NCI-H748 (cell line): ENCODE data around the gene PEAK1.
"Not testable (repeated sequence)": the region's sequence is repeated elsewhere in the genome, so short reads cannot be mapped to it uniquely, and the experiment has no call there.

ENCODE experiments used
- DNase-seq: peaks from one replicate; lab custom pipeline; 2025; ENCODE audit not compliant: unreplicated experiment; lab: John Stamatoyannopoulos, UW

PEAK1 gene

GRCh38 chr15:77421370-77421700, 1.4 kb upstream of the PEAK1 start:
- DNase-seq = peak; percentile 30

GRCh38 chr15:77420610-77421369, 886 bp upstream of the PEAK1 start, which contains the start of gene HMG20A:
HMG20A (plus strand) TSS chr15:77420888; CDS start chr15:77458408, 37,520 bp downstream.
- peak; percentile 83 for DNase-seq

GRCh38 chr15:77418966-77419835, 703 bp downstream of the PEAK1 start:
- peak; percentile 47 for DNase-seq

GRCh38 chr15:77418391-77418965, 1.4 kb downstream of the PEAK1 start:
- no peak for DNase-seq

GRCh38 chr15:77417602-77418001, 2.3 kb downstream of the PEAK1 start:
- DNase-seq = no peak

DNA sequence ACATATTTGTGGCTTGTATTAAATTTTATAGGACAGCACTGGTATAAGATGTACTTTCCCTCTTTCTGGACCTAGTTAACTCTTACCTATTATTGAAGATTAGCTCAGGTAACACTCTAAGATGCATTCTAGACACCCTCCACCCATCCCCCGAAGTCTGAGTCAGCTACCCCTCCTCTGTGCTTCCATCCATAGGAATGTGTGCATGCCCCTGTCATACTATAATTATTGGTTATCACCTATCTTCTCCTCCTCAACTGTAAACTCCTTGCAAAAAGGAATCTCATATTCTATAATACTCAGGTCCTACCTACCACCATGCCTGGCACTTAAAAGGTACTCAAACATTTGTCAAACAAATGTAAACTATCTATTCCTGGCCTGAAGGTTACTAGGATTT, 3.0 kb downstream of the PEAK1 start:
- DNase-seq = no peak

- no peak for DNase-seq
Observed at GRCh38 chr15:77416148-77416455, 3.8 kb downstream of the PEAK1 start.

GRCh38 chr15:77415450-77416147, 4.3 kb downstream of the PEAK1 start:
- DNase-seq = no peak

GRCh38 chr15:77414789-77415442, 5.0 kb downstream of the PEAK1 start:
- DNase-seq = no peak

DNA sequence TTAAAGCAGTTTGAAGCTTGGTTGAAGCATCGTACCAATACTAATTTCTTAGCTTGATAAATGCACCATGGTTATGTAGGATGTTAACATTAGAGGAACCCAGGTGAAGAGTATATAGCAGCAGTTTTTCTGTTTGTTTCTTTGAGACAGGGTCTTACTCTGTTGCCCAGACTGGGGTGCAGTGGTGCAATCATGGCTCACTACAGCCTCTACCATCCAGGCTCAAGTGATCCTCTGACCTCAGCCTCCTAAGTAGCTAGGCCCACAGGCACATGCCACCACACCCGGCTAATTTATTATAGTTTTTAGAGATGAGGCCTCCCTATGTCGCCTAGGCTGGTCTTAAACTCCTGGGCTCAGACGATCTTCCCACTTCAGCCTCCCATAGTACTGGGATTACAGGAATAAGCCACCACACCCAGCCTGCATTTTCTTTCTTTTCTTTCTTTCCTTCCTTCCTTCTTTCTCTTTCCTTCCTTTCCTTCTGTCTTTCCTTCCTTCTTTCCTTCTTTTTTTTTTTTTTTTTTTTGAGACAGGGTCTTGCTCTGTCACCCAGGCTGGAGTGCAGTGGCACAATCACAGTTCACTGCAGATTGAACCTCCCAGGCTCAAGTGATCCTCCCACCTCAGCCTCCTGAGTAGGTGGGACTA, 6.1 kb downstream of the PEAK1 start:
- DNase-seq = no peak

DNA sequence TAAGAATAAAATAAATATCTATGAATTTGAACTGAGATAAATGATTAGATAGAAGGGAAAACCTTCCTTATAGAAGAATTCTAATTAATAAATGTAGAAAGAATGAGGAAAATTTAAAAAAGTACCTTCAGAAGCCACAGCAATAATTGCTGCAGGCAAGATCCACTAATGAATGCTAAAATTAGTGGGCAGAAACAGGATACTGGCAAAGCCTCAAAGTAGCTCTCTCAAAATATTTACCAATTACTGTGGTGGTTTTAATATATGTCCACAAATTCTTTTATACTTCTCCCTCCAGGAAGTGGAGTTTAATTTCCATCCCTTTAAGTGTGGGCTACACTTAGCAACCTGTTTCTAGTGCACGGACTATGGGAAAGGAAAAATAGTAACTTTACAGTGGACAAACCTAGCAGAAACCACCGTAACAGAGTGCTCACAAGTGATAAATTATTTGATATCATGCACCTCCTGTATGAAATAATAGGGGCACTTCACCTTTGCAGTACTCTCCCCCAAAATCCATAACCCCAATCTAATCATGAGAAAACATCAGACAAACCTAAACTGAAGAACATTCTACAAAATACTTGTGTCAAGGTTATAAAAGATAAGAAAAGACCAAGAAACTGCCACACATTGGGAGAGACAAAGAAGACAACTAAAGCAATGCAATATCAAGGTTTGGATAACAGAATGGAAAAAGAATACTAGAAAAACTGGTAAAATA, 6.8 kb downstream of the PEAK1 start:
- peak; percentile 21 for DNase-seq

GRCh38 chr15:77411619-77411976, 8.3 kb downstream of the PEAK1 start:
- no peak for DNase-seq

DNA sequence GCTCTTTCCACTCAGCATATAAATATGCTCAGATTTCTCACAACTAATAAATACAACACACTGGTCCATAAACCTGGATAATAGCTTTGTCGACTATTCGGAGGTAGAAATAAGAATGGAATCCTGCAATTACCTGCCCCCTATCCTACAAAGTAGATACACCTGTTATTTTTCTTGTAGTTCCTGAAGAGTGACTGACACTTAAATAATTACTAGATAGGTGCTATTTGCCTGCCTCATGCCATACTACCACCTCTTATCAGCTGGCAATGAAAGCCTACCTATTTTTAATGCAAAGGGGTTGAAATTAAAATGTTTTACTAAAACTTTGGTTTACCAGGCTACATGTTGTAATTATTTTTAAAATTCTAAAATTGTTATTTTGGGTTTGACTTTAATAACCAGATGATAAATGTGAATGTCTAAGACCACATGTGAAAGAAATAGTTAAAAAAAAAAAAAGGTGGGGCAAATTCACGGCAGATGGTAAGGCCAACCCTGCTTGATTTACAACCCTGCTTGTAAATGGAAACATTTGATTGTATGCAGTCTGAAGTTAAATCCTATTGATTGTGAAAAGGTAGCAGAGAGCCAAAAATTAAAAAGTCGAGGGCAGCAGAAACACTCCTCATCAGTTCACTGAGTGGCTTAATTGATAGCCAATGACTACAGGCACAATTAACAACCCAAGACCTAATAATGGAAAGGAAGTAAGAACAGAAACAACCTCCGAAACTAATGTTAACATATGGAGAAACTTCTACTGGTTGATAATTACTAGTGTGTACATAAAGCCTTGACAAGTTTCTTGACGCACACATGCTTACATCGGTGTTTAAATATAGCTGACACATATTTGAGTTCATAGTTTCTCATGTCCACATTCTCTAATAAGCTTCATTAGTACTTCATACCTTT, 8.9 kb downstream of the PEAK1 start:
- DNase-seq = peak; percentile 8

DNA sequence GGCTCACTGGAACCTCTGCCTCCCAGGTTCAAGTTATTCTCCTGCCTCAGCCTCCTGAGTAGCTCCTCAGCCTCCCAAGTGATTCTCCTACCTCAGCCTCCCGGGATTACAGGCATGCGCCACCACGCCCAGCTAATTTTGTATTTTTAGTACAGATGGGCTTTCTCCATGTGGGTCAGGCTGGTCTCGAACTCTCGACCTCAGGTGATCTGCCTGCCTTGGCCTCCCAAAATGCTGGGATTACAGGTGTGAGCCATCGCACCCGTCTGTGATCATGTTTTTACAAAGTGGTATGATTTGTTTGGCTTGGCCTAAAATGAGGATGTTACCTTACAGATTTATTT, 9.8 kb downstream of the PEAK1 start:
- not testable (repeated sequence) for DNase-seq

GRCh38 chr15:77409259-77410156, 10.4 kb downstream of the PEAK1 start:
- DNase-seq = no peak

DNA sequence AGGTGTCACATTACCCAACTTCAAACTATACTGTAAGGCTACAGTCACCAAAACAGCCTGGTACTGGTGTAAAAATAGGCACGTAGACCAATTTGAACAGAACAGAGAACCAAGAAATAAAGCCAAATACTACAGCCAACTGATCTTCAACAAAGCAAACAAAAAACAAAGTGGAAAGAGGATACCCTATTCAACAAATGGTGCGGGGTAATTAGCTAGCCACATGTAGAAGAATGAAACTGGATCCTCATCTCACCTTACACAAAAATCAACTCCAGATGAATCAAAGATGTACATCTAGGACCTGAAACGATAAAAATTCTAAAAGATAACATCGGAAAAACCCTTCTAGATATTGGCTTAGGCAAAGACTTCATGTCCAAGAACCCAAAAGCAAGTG, 13.1 kb downstream of the PEAK1 start:
- peak; percentile 59 for DNase-seq

DNA sequence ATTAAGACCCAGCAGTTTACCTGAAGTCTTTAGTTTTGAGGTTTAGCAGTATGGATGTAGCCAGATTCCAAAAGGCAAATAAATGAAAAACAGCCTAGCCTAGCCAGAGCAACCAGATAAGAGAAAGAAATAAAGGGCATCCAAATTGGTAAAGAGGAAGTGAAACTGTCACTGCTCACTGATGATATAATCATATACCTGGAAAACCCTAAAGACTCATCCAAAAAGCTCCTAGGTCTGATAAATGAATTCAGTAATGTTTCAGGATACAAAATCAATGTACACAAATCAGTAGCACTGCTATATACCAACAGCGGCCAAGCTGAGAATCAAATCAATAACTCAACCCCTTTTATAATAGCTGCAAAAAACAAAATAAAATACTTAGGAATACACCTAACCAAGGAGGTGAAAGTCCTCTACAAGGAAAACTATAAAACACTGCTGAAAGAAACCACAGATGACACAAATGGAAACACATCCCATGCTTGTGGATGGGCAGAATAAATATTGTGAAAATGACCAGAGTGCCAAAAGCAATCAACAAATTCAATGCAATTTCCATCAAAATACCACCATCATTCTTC, 13.6 kb downstream of the PEAK1 start:
- DNase-seq = not testable (repeated sequence)
